ENCODE measurements around the gene MMP15.

DNA sequence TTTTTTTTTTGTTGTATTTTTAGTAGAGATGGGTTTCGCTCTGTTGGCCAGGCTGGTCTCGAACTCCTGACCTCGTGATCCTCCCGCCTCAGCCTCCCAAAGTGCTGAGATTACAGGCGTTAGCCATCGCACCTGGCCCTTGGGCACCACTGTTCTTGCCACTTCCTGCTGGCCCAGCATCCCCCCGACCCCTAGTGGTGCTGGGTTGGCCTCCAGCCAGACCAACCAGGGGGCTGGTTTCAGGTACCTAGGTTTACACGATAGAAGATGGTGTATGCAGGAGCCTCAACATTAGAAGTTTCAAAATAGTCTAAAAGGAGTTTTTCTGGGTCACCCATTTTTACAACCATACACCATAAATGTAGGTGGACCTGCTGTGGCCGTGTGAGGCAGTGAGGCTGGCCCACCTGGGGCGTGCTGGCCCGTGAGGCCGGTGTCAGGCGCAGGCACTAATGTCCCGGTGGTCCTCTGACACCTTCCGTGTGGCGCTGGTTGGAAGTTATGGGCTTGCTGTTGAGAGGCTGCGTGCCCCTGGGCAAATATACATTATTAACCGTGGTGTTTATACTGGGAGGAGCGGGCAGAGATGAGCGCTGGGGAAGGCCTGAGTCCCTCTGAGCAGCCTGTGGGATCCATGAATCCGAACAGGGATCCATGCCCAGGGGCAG is 60.2 kb downstream of the MMP15 start:
- TF ChIP-seq, protein P1, sequence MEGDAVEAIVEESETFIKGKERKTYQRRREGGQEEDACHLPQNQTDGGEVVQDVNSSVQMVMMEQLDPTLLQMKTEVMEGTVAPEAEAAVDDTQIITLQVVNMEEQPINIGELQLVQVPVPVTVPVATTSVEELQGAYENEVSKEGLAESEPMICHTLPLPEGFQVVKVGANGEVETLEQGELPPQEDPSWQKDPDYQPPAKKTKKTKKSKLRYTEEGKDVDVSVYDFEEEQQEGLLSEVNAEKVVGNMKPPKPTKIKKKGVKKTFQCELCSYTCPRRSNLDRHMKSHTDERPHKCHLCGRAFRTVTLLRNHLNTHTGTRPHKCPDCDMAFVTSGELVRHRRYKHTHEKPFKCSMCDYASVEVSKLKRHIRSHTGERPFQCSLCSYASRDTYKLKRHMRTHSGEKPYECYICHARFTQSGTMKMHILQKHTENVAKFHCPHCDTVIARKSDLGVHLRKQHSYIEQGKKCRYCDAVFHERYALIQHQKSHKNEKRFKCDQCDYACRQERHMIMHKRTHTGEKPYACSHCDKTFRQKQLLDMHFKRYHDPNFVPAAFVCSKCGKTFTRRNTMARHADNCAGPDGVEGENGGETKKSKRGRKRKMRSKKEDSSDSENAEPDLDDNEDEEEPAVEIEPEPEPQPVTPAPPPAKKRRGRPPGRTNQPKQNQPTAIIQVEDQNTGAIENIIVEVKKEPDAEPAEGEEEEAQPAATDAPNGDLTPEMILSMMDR (IDR thresholded peaks at IDR 0.05) = no peak
- TF ChIP-seq EP300 (IDR thresholded peaks at IDR 0.05) = no peak
